ENCODE results near the gene EBF3.

DNA sequence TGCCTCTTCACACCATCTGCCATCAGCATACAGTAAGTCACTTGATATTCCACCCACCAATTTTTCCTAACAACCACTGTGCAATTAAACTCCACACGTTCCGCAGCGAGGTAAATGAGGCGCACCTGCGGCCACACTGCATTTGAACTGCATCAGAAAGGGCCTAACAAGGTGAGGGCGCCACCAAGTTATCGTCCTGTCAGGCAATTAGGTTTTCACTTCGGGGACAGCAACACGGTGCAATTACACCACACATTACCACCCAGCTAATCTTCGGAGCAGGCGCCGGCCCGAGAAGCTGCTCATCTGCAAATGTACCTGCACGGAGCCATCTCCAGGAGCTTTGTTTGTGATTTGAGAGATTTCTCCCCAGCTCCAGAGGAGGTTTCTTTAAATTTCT lies 84.4 kb downstream of the EBF3 start:
- TF ChIP-seq CTCF (IDR thresholded peaks at IDR 0.05 in 4 of 5, conservative IDR thresholded peaks at IDR 0.05 in 1 of 5) (no peak), POLR2A (IDR thresholded peaks at IDR 0.05) (no peak)

All from gastrocnemius medialis (tissue), 4 donors.